Left forelimb (tissue), 1 donor: ENCODE data around the gene BTBD2.
A peak's percentile ranks its signal among the peaks of the same experiment; 100 is the strongest.

ENCODE experiments used
- DNase-seq: peaks from one replicate; pipeline ENCODE4 v3.0.0-alpha.2; 2018; ENCODE audit warnings: low spot score

Gene BTBD2

GRCh38 chr19:1959928-1960589 lies 55.5 kb downstream of the BTBD2 start:
- DNase-seq: no peak

GRCh38 chr19:1957562-1958248 lies 57.8 kb downstream of the BTBD2 start:
- DNase-seq: no peak

- DNase-seq: no peak
These were observed 58.5 kb downstream of the BTBD2 start for GRCh38 chr19:1956868-1957492.

- DNase-seq: no peak
These were observed 59.4 kb downstream of the BTBD2 start for GRCh38 chr19:1956122-1956494.

GRCh38 chr19:1955171-1956121 lies 60.1 kb downstream of the BTBD2 start:
- DNase-seq: no peak

- DNase-seq: no peak
These were observed 61.0 kb downstream of the BTBD2 start for GRCh38 chr19:1954532-1954933.

- no peak for DNase-seq
These were observed 61.9 kb downstream of the BTBD2 start for GRCh38 chr19:1953441-1954094.

GRCh38 chr19:1953037-1953436 lies 62.5 kb downstream of the BTBD2 start:
- DNase-seq: no peak

- no peak for DNase-seq
These were observed 62.9 kb downstream of the BTBD2 start for GRCh38 chr19:1952635-1953034.

GRCh38 chr19:1950640-1951039 lies 64.9 kb downstream of the BTBD2 start:
- no peak for DNase-seq

- DNase-seq: no peak
These were observed 66.0 kb downstream of the BTBD2 start for GRCh38 chr19:1949304-1950101.

- DNase-seq: no peak
These were observed 67.8 kb downstream of the BTBD2 start for GRCh38 chr19:1947651-1948209.

GRCh38 chr19:1945899-1946298 lies 69.6 kb downstream of the BTBD2 start:
- DNase-seq: no peak

GRCh38 chr19:1944916-1945561 lies 70.5 kb downstream of the BTBD2 start:
- DNase-seq: no peak

GRCh38 chr19:1944088-1944915 lies 71.2 kb downstream of the BTBD2 start:
- DNase-seq: no peak

GRCh38 chr19:1943661-1944087 lies 71.8 kb downstream of the BTBD2 start:
- DNase-seq: no peak

- DNase-seq: no peak
These were observed 72.5 kb downstream of the BTBD2 start for GRCh38 chr19:1942934-1943555.

- peak; percentile 82 for DNase-seq
These were observed 73.2 kb downstream of the BTBD2 start for GRCh38 chr19:1942078-1942933.
